Transverse colon (tissue), 4 donors: ENCODE results near the gene GRIFIN. TPM values are rescaled to one million over a fixed set of nuclear protein-coding genes. Genes with fewer than 3 reads are reported as not detected.
A peak's percentile ranks its signal among the peaks of the same experiment; 100 is the strongest.

Experiments used
- DNase-seq: peaks from one replicate; pipeline ENCODE4 v3.0.0-alpha.2; 2019
- H3K27ac ChIP-seq, 4 donors: fragments of 200-600 bp; sonication (generic); 2 replicates each; pipeline ENCODE4 v1.5.1; 2016 to 2018; ENCODE audit warnings: inconsistent platforms in 4 of 4
- H3K27me3 ChIP-seq: fragments of 200-600 bp; sonication (generic); 2 replicates; pipeline ENCODE4 v1.5.1; 2017; ENCODE audit warnings: inconsistent platforms
- H3K36me3 ChIP-seq, 4 donors: fragments of 200-600 bp; sonication (generic); 2 replicates each; pipeline ENCODE4 v1.5.1; 2017 to 2019; ENCODE audit warnings: inconsistent platforms in 4 of 4
- H3K4me1 ChIP-seq, 4 donors: fragments of 200-600 bp; sonication (generic); 2 replicates each; pipeline ENCODE4 v1.5.1; 2017 to 2020; ENCODE audit warnings: inconsistent platforms in 4 of 4
- H3K4me3 ChIP-seq, 4 donors: fragments of 200-600 bp; sonication (generic); 1 replicate in 1 of 4; 2 replicates in 3 of 4; pipeline versions ENCODE4 v1.5.1 to v1.6.1; 2017 to 2019; ENCODE audit warnings: inconsistent platforms in 4 of 4
- H3K9me3 ChIP-seq, 2 donors: fragments of 200-600 bp; sonication (generic); 2 replicates each; pipeline ENCODE4 v1.5.1; 2017 to 2019; ENCODE audit warnings: inconsistent platforms in 2 of 2
- EP300 ChIP-seq: sonication (generic); formaldehyde crosslinking; IDR thresholded peaks from one replicate; pipeline ENCODE4 v1.6.1; 2017; ENCODE audit warnings: antibody characterized with exemption, low read depth
- POLR2A ChIP-seq: fragments of 450-650 bp; IDR thresholded peaks from one replicate; pipeline ENCODE4 v1.6.1; 2016; ENCODE audit warnings: antibody characterized with exemption, mild to moderate bottlenecking, moderate library complexity
- POLR2AphosphoS5 ChIP-seq, 3 donors: sonication (generic); formaldehyde crosslinking; IDR thresholded peaks; one replicate each; pipeline ENCODE4 v1.6.1; 2016; ENCODE audit warnings: antibody characterized with exemption in 3 of 3
- WGBS, 2 donors: methylation state at CpG; one replicate each; pipeline ENCODE4 v1.1.5; 2018; ENCODE audit warnings: low coverage in 1 of 2; 5-methylcytosine and 5-hydroxymethylcytosine counted together
- in situ Hi-C, 4 donors: fragments of 200-750 bp; cut with MboI; loops; one replicate each; pipeline versions ENCODE4 v1.15.0 to v1.15.1; 2017; ENCODE audit warnings: low sequenced_read_pairs in 3 of 4, low pct_ligation_motif_present in 1 of 4, low pct_unique_long_range_greater_than_20kb in 1 of 4
- intact Hi-C: fragments of 100-400 bp; cut with DNase I; formaldehyde crosslinking; loops from one replicate; pipeline ENCODE4 v1.15.1; 2023; ENCODE audit warnings: low total_unique reads
- total RNA-seq, 4 donors: library from RNA; depleted of rRNA; stranded (reverse); fragments of >200 nt; gene quantifications; one replicate each; pipeline ENCODE4 v1.1.0, GENCODE V29; 2016
- TF ChIP-seq, protein P1 (sequence below), 5 experiments: fragments of 200-600 bp in 3 of 5; fragments of 450-650 bp in 2 of 5; sonication (generic) in 3 of 5; IDR thresholded peaks; 1 replicate in 2 of 5; 2 replicates in 3 of 5; pipeline ENCODE4 v1.5.1; 2016 to 2017; ENCODE audit warnings: antibody characterized with exemption in 5 of 5, inconsistent platforms in 3 of 5, mild to moderate bottlenecking in 2 of 5, moderate library complexity in 1 of 5

GRIFIN gene
- total RNA-seq, 4 donors from 2014 or later = not detected

GRCh38 chr7:2511769-2512168, 35.6 kb upstream of the GRIFIN start:
- Histone ChIP-seq H3K27ac (peak overlapping the region; percentile 50 to 65 (median 64)), H3K27me3 (no peaks in the 10 kb centered on the region), H3K36me3 (no peaks in the 10 kb centered on the region), H3K4me1 (peaks cover 15 to 37% (median 28%) of the 10 kb centered on the region in 4 donors), H3K9me3 (no peaks in the 10 kb centered on the region), H3K4me3 (no peak overlapping the region)
- intact Hi-C loops = no loop called here
- 54% methylated on average over 7 of the region's 18 CpGs; no CpG with 5 or more reads in 1 of the 2 donors for WGBS, 2 donors
- in situ Hi-C loops = no loop called here
- no peak for DNase-seq
- TF ChIP-seq EP300 (no peak), POLR2A (no peak), POLR2AphosphoS5 (IDR thresholded peaks at IDR 0.05) (no peak)
- TF ChIP-seq, protein P1, sequence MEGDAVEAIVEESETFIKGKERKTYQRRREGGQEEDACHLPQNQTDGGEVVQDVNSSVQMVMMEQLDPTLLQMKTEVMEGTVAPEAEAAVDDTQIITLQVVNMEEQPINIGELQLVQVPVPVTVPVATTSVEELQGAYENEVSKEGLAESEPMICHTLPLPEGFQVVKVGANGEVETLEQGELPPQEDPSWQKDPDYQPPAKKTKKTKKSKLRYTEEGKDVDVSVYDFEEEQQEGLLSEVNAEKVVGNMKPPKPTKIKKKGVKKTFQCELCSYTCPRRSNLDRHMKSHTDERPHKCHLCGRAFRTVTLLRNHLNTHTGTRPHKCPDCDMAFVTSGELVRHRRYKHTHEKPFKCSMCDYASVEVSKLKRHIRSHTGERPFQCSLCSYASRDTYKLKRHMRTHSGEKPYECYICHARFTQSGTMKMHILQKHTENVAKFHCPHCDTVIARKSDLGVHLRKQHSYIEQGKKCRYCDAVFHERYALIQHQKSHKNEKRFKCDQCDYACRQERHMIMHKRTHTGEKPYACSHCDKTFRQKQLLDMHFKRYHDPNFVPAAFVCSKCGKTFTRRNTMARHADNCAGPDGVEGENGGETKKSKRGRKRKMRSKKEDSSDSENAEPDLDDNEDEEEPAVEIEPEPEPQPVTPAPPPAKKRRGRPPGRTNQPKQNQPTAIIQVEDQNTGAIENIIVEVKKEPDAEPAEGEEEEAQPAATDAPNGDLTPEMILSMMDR (IDR thresholded peaks at IDR 0.05) = no peak

- DNase-seq = peak; percentile 61
- 21% methylated on average over 18 of the region's 27 CpGs; no CpG with 5 or more reads in 1 of the 2 donors for WGBS, 2 donors
- no peaks in the 10 kb centered on the region for H3K36me3 ChIP-seq
- no peak for TF ChIP-seq POLR2A
- no peak for TF ChIP-seq EP300
- TF ChIP-seq POLR2AphosphoS5 (IDR thresholded peaks at IDR 0.05) = no peak
- TF ChIP-seq, protein P1 (IDR thresholded peaks at IDR 0.05) = no peak
- in situ Hi-C loops = no loop called here
- intact Hi-C loops = no loop called here
- no peaks in the 10 kb centered on the region for H3K27me3 ChIP-seq
- H3K4me3 ChIP-seq = no peak overlapping the region
- peaks cover 15 to 37% (median 28%) of the 10 kb centered on the region in 4 donors for H3K4me1 ChIP-seq
- peak overlapping the region; percentile 50 to 65 (median 64) for H3K27ac ChIP-seq
- no peaks in the 10 kb centered on the region for H3K9me3 ChIP-seq
Measured at GRCh38 chr7:2510909-2511768, 34.9 kb upstream of the GRIFIN start.

DNA sequence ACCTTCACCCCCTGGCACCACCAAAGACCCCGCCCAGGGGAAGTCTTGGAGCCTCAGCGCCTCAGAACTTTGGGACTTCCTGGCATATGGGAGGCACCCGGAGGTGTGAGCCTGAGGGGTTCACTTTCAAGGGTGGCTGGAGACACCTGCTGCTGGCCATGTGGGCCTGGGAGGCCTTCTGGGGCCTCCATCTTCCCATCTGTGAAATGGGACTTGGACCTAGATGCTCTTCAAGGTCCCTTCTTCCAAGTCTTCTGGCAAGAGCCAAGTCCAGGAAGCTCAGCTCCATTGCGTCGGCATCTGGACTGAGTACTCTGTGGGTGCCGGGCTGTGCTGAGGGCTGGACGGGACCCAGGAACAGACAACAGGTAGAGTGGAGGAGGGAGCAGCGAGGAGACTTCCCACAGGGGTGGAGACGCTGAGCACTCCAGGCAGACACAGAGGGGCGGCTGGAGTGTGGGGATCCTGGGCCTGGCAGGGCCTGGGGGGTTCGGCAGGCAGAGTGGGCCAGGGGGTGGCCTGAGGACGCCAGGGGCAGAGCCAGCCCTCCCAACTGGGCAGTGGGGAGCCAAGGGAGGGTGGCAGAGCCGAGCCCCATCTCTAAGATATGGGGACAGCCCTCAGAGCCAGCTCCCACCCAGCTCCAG, 34.1 kb upstream of the GRIFIN start:
- TF ChIP-seq POLR2AphosphoS5 (IDR thresholded peaks at IDR 0.05) (no peak), POLR2A (no peak), EP300 (no peak)
- TF ChIP-seq, protein P1 (IDR thresholded peaks at IDR 0.05) = no peak
- H3K27me3 ChIP-seq = no peaks in the 10 kb centered on the region
- peak overlapping the region; percentile 50 to 65 (median 64) for H3K27ac ChIP-seq
- H3K36me3 ChIP-seq = no peaks in the 10 kb centered on the region
- H3K9me3 ChIP-seq = no peaks in the 10 kb centered on the region
- 89% methylated on average over 13 of the region's 13 CpGs; no CpG with 5 or more reads in 1 of the 2 donors for WGBS, 2 donors
- H3K4me3 ChIP-seq = no peak overlapping the region
- in situ Hi-C loops (no loop called here), intact Hi-C loops (no loop called here)
- DNase-seq = no peak
- peaks cover 15 to 37% (median 28%) of the 10 kb centered on the region in 4 donors for H3K4me1 ChIP-seq

DNA sequence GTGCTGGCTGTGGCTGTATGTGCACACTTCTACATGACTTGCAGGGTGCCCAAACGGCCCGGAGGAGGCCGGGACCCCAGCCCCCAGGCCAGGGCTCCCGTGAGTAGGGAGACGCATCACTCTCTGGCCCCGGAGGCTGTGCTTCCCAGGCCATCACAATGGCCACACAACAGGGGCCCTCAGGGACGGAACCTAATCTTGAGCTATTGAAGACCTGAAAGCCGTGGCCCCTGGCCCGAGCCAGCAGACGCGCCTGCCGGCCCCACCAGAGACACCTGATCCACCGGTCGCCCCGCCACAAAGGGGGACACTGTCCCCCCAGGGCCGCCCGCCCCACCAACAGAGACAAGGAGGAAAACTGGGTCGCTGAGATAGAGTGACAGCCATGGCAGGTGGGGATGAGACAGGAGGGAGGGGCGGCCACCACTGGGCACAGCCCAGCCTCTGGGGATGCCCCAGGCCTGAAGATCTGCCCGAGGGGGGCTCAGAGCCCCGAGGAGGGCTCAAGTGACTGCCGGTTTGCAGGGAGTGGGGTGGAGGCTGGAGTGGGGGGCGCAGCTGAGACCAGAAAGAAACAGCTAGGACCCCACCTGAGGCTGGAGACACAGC, 33.2 kb upstream of the GRIFIN start:
- intact Hi-C loops (no loop called here), in situ Hi-C loops (no loop called here)
- WGBS, 2 donors = 82% methylated on average over 11 of the region's 23 CpGs; no CpG with 5 or more reads in 1 of the 2 donors
- peak overlapping the region in 2 of 4 donors; percentile 44 to 65 for H3K27ac ChIP-seq
- H3K27me3 ChIP-seq = no peaks in the 10 kb centered on the region
- TF ChIP-seq EP300 = no peak
- TF ChIP-seq POLR2AphosphoS5 (IDR thresholded peaks at IDR 0.05) = no peak
- no peak for TF ChIP-seq POLR2A
- TF ChIP-seq, protein P1 (IDR thresholded peaks at IDR 0.05) = no peak
- DNase-seq = no peak
- peaks cover 15 to 37% (median 28%) of the 10 kb centered on the region in 4 donors for H3K4me1 ChIP-seq
- no peaks in the 10 kb centered on the region for H3K36me3 ChIP-seq
- H3K4me3 ChIP-seq = no peak overlapping the region
- H3K9me3 ChIP-seq = no peaks in the 10 kb centered on the region
